Nephron (organoid): ENCODE measurements around the gene TMEM135.
"Not testable (repeated sequence)": the region's sequence is repeated elsewhere in the genome, so short reads cannot be mapped to it uniquely, and the experiment has no call there.

ENCODE experiments used
- H3K27ac Mint-ChIP-seq, 3 experiments: 2 replicates each; pipeline ENCODE4 v1.8.0; 2020; ENCODE audit warnings: mixed read lengths in 3 of 3, mild to moderate bottlenecking in 2 of 3, moderate library complexity in 1 of 3
- H3K27me3 Mint-ChIP-seq: 2 replicates; pipeline ENCODE4 v1.8.0; 2021; ENCODE audit warnings: low read depth, mild to moderate bottlenecking, moderate library complexity, mixed read lengths
- H3K36me3 Mint-ChIP-seq: 2 replicates; pipeline ENCODE4 v1.8.0; 2020; ENCODE audit warnings: low read depth, mixed read lengths
- H3K4me1 Mint-ChIP-seq: 2 replicates; pipeline ENCODE4 v1.8.0; 2020; ENCODE audit warnings: mixed read lengths
- H3K4me3 Mint-ChIP-seq, 3 experiments: 2 replicates each; pipeline ENCODE4 v1.8.0; 2020; ENCODE audit warnings: mild to moderate bottlenecking in 3 of 3, mixed read lengths in 3 of 3, moderate library complexity in 2 of 3
- H3K9me3 Mint-ChIP-seq: 2 replicates; pipeline ENCODE4 v1.8.0; 2020; ENCODE audit warnings: mixed read lengths
- CTCF ChIP-seq, 3 experiments: fragments of 200-600 bp; sonication (generic); IDR thresholded peaks; one replicate each; pipeline ENCODE4 v1.5.0; 2021; ENCODE audit warnings: antibody characterized with exemption in 3 of 3; ENCODE audit not compliant: unreplicated experiment in 3 of 3

Gene TMEM135

GRCh38 chr11:87263979-87264378, 226.2 kb downstream of the TMEM135 start:
- H3K4me3 Mint-ChIP-seq: no peak overlapping the region
- H3K9me3 Mint-ChIP-seq: no peaks in the 10 kb centered on the region
- no peaks in the 10 kb centered on the region for H3K27me3 Mint-ChIP-seq
- H3K36me3 Mint-ChIP-seq: no peaks in the 10 kb centered on the region
- peak overlapping the region in 2 of 3 experiments; percentile 81 to 97 for H3K27ac Mint-ChIP-seq
- no peak for TF ChIP-seq CTCF (IDR thresholded peaks at IDR 0.05; ENCODE audit: unreplicated experiment in 3 of 3)
- peaks cover 64% of the 10 kb centered on the region for H3K4me1 Mint-ChIP-seq

DNA sequence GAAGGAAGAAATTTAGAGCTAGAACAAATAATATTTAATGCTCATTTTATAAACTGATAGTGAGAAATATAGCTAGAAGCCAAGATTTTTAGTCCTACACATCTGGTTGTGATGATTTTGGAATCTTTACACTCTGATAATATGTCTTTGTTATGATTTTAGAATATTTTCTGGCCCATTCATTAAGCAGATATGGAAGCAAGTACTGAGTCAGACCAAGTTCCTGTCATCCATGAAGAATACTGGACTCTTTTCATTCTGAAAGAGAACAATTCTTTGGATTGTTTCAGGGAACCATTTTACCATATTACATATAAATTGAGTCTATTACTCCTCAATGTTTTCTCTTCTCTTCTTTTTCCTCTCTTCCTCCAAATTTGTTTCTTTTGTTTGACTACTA, 227.4 kb downstream of the TMEM135 start:
- H3K27me3 Mint-ChIP-seq: no peaks in the 10 kb centered on the region
- H3K4me1 Mint-ChIP-seq: peaks cover 52% of the 10 kb centered on the region
- H3K36me3 Mint-ChIP-seq: no peaks in the 10 kb centered on the region
- TF ChIP-seq CTCF (IDR thresholded peaks at IDR 0.05; ENCODE audit: unreplicated experiment in 3 of 3): no peak
- H3K4me3 Mint-ChIP-seq: no peak overlapping the region
- no peaks in the 10 kb centered on the region for H3K9me3 Mint-ChIP-seq
- peak overlapping the region; percentile 81 to 97 (median 81) for H3K27ac Mint-ChIP-seq

- H3K4me1 Mint-ChIP-seq: peaks cover 47% of the 10 kb centered on the region
- H3K27me3 Mint-ChIP-seq: no peaks in the 10 kb centered on the region
- no peaks in the 10 kb centered on the region for H3K36me3 Mint-ChIP-seq
- no peak for TF ChIP-seq CTCF (IDR thresholded peaks at IDR 0.05; ENCODE audit: unreplicated experiment in 3 of 3)
- no peak overlapping the region for H3K4me3 Mint-ChIP-seq
- H3K27ac Mint-ChIP-seq: peak overlapping the region; percentile 81 to 97 (median 96)
- H3K9me3 Mint-ChIP-seq: no peaks in the 10 kb centered on the region
These were observed 228.2 kb downstream of the TMEM135 start for GRCh38 chr11:87265979-87266378.

DNA sequence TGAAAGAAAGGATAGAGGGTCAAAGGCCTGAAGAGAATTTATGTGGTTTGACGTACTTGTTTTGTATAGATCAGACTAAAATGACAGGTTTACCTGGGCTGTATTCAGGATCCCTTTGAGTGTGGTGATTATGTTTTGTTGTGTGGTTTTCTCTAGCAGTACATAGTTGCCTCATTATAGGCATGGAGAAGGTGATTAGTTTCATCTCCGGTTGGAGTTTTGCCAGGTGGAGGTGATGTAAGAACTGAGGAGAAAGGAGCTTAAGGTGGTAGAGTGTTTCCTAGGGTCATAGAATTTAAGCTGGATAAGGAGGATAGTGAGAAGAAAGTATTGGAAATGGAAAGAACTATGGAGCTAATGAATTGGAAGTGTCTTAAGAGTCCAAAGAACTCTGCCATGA, 229.0 kb downstream of the TMEM135 start:
- H3K4me3 Mint-ChIP-seq: no peak overlapping the region

DNA sequence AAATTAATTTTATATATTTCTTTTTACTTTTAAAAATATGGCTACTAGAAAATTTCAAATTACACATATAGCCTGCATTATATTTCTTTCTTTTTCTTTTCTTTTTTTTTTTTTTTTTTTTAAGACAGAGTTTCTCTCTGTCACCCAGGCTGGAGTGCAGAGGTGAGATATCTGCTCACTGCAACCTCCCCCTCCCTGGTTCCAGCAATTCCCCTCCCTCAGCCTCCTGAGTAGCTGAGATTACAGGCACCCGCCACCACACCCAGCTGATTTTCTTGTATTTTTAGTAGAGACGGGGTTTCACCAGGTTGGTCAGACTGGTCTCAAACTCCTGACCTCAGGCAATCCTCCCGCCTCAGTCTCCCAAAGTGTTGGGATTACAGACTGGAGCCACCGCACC, 234.2 kb downstream of the TMEM135 start:
- peaks cover 28% of the 10 kb centered on the region for H3K4me1 Mint-ChIP-seq
- H3K4me3 Mint-ChIP-seq, H3K36me3 Mint-ChIP-seq, H3K9me3 Mint-ChIP-seq, H3K27ac Mint-ChIP-seq, H3K27me3 Mint-ChIP-seq: not testable (repeated sequence)

More for the DNA sequence above, 229.0 kb downstream of the TMEM135 start:
- Mint-ChIP-seq H3K36me3 (no peaks in the 10 kb centered on the region), H3K4me1 (peaks cover 40% of the 10 kb centered on the region), H3K27ac (peak overlapping the region; percentile 81 to 97 (median 96)), H3K9me3 (no peaks in the 10 kb centered on the region), H3K27me3 (no peaks in the 10 kb centered on the region)
- TF ChIP-seq CTCF (IDR thresholded peaks at IDR 0.05; ENCODE audit: unreplicated experiment in 3 of 3): no peak

GRCh38 chr11:87275176-87275575, 237.4 kb downstream of the TMEM135 start:
- Mint-ChIP-seq H3K9me3 (no peaks in the 10 kb centered on the region), H3K4me1 (peaks cover 27% of the 10 kb centered on the region), H3K4me3 (no peak overlapping the region), H3K36me3 (no peaks in the 10 kb centered on the region), H3K27me3 (no peaks in the 10 kb centered on the region), H3K27ac (peak overlapping the region; percentile 2 to 94 (median 81))
- no peak for TF ChIP-seq CTCF (IDR thresholded peaks at IDR 0.05; ENCODE audit: unreplicated experiment in 3 of 3)
